H1 (cell line): Measurements from ENCODE around the gene ELMO1. TPM values are rescaled to one million over a fixed set of nuclear protein-coding genes. Genes with fewer than 3 reads are reported as not detected.

Experiments
- ASH2L ChIP-seq: fragments of 200-600, 300-600 bp; sonication (generic); IDR thresholded peaks from one replicate; pipeline ENCODE4 v1.7.1; 2017; ENCODE audit warnings: low read length
- BCL11A ChIP-seq, 2 experiments: IDR thresholded peaks; one replicate each; pipeline ENCODE4 v1.6.1; 2011; ENCODE audit warnings: low read depth in 2 of 2, low read length in 2 of 2, mild to moderate bottlenecking in 2 of 2
- BRCA1 ChIP-seq: IDR thresholded peaks from 2 replicates; pipeline ENCODE4 v1.6.1; 2012; ENCODE audit warnings: low read depth, low read length, improper control_type of control experiment
- CBX8 ChIP-seq: fragments of 300-800, 300-1000 bp; sonication (generic); IDR thresholded peaks from 2 replicates; pipeline ENCODE4 v1.7.1; 2016; ENCODE audit warnings: low read depth, low read length, borderline replicate concordance
- CREB1 ChIP-seq: IDR thresholded peaks from 2 replicates; pipeline ENCODE4 v1.6.1; 2012; ENCODE audit warnings: inconsistent platforms
- EGR1 ChIP-seq: IDR thresholded peaks from 2 replicates; pipeline ENCODE4 v1.6.1; 2011; ENCODE audit warnings: low read depth, low read length, borderline replicate concordance
- EZH2 ChIP-seq: fragments of 200-600 bp; sonication (generic); IDR thresholded peaks from 2 replicates; pipeline ENCODE4 v1.7.1; 2012; ENCODE audit warnings: low read depth, mild to moderate bottlenecking, moderate library complexity, low read length, inconsistent platforms; ENCODE audit not compliant: severe bottlenecking
- FOSL1 ChIP-seq: IDR thresholded peaks from 2 replicates; pipeline ENCODE4 v1.6.1; 2011; ENCODE audit warnings: mild to moderate bottlenecking, low read depth, low read length, moderate library complexity; ENCODE audit not compliant: insufficient read depth
- KDM4A ChIP-seq: IDR thresholded peaks from one replicate; pipeline ENCODE4 v1.7.1; 2012; ENCODE audit warnings: low read depth, mild to moderate bottlenecking, moderate library complexity, low read length, inconsistent platforms; ENCODE audit not compliant: severe bottlenecking
- MAFK ChIP-seq: IDR thresholded peaks from 2 replicates; pipeline ENCODE4 v1.6.1; 2012; ENCODE audit warnings: low read depth, mild to moderate bottlenecking, improper control_type of control experiment, low read length
- PHF8 ChIP-seq: fragments of 200-600 bp; sonication (generic); conservative IDR thresholded peaks from 2 replicates; pipeline ENCODE4 v1.7.1; 2012; ENCODE audit warnings: low read depth, mild to moderate bottlenecking, inconsistent platforms, low read length, moderate library complexity
- POLR2A ChIP-seq, 2 experiments: IDR thresholded peaks; 1 replicate in 1 of 2; 2 replicates in 1 of 2; pipeline ENCODE4 v1.6.1; 2011; ENCODE audit warnings: low read depth in 2 of 2, low read length in 2 of 2, mild to moderate bottlenecking in 2 of 2; ENCODE audit errors: control extremely low read depth in 1 of 2
- POU5F1 ChIP-seq: IDR thresholded peaks from 2 replicates; pipeline ENCODE4 v1.6.1; 2011; ENCODE audit warnings: low read depth, mild to moderate bottlenecking, low read length, moderate library complexity
- RAD21 ChIP-seq, 2 experiments: IDR thresholded peaks in 1 of 2; conservative IDR thresholded peaks in 1 of 2; 2 replicates each; pipeline ENCODE4 v1.6.1; 2011; ENCODE audit warnings: low read depth in 2 of 2, low read length in 2 of 2, improper control_type of control experiment in 1 of 2, inconsistent platforms in 1 of 2, mild to moderate bottlenecking in 1 of 2, moderate library complexity in 1 of 2
- RNF2 ChIP-seq: fragments of 200-900, 300-1000 bp; sonication (generic); IDR thresholded peaks from 2 replicates; pipeline ENCODE4 v1.7.1; 2016; ENCODE audit warnings: borderline replicate concordance, low read depth, mild to moderate bottlenecking, antibody characterized with exemption, low read length; ENCODE audit not compliant: poor library complexity, severe bottlenecking; ENCODE audit errors: missing control alignments
- SIN3A ChIP-seq, 2 experiments: IDR thresholded peaks in 1 of 2; conservative IDR thresholded peaks in 1 of 2; 2 replicates each; pipeline ENCODE4 v1.6.1; 2011 to 2012; ENCODE audit warnings: low read length in 2 of 2, improper control_type of control experiment in 1 of 2, low read depth in 1 of 2, mild to moderate bottlenecking in 1 of 2
- SIRT6 ChIP-seq: IDR thresholded peaks from one replicate; pipeline ENCODE4 v1.7.1; 2012; ENCODE audit warnings: low read length, inconsistent platforms
- SP2 ChIP-seq: IDR thresholded peaks from 2 replicates; pipeline ENCODE4 v1.6.1; 2012; ENCODE audit warnings: mild to moderate bottlenecking, low read length, inconsistent platforms
- SRF ChIP-seq: IDR thresholded peaks from 2 replicates; pipeline ENCODE4 v1.6.1; 2011; ENCODE audit warnings: mild to moderate bottlenecking, low read depth, low read length, moderate library complexity
- SUZ12 ChIP-seq: fragments of 200-600 bp; sonication (generic); IDR thresholded peaks from 2 replicates; pipeline ENCODE4 v1.6.1; 2012; ENCODE audit warnings: mild to moderate bottlenecking, inconsistent platforms, low read length, moderate library complexity, mixed read lengths
- TAF7 ChIP-seq: optimal IDR thresholded peaks from 2 replicates; pipeline ENCODE3; 2011; ENCODE audit warnings: low read depth, mild to moderate bottlenecking, inconsistent platforms, low read length, moderate library complexity, borderline replicate concordance
- polyA plus RNA-seq, 7 experiments: library from polyadenylated mRNA; depleted of rRNA in 3 of 7; stranded (reverse) in 5 of 7; unstranded in 2 of 7; fragments of >200 nt in 5 of 7; fragments of 200-250 nt in 2 of 7; gene quantifications; 1 replicate in 5 of 7; 2 replicates in 1 of 7; 4 replicates in 1 of 7; pipeline versions ENCODE4 v1.2.1 to v1.2.3, GENCODE V29; 2011 to 2013; ENCODE audit warnings: missing spikeins in 2 of 7, mixed read lengths in 2 of 7
- total RNA-seq: library from RNA; stranded (reverse); fragmentation: NEBNext Ultra II Directional; extraction: Animal tissue kit (Norgen Biotek cat#: 25700); gene quantifications from 2 replicates; pipeline ENCODE4 v1.2.1, GENCODE V29; 2021
- TF ChIP-seq, protein P1 (sequence below): IDR thresholded peaks from 2 replicates; pipeline ENCODE4 v1.6.1; 2012; ENCODE audit warnings: inconsistent platforms

ELMO1 gene
- total and polyA plus RNA-seq, 2 of the 8 experiments (the other 6 are each of a cell fraction or from before 2014, with no cell fraction given), result 18.4 to 21.0 TPM

DNA sequence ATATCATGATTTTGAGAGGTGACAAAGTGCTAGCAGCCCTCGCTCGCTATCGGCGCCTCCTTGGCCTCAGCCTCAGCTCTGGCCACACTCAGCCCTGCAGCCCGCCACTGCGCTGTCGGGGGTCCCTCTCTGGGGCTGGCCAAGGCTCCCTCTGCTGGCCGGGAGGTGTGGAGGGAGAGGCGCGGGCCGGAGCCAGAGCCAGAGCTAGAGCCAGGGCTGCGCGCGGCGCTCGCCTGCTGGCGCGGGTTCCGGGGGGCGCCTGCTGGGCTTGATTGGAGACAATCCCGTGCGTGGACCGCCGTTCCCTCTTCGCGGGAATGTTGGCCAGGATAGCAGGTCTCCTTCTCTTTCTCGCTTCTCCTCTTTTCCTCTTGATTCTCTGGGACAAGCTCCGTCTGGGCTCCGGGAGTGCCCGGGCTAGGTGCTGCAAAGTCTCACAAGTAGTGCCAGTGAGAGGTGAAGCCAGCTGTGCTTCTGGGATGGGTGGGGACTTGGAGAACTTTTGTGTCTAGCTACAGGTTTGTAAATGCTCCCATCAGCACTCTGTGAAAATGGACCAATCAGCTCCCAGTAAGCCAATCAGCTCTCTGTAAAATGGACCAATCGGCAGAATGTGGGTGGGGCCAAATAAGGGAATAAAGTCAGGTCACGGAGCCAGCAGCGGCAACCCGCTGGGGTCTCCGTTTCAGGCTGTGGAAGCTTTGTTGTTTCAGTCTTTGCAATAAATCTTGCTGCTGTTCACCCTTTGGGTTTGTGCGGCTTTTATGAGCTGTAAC, 43.4 kb upstream of the ELMO1 start (continued):
- peak; percentile 74 to 83 for TF ChIP-seq RAD21 (IDR thresholded peaks at IDR 0.05 in 1 of 2, conservative IDR thresholded peaks at IDR 0.05 in 1 of 2; ENCODE audit: low read depth in 2 of 2, low read length in 2 of 2)
- no peak for TF ChIP-seq FOSL1
- TF ChIP-seq CBX8, result no peak
- no peak for TF ChIP-seq POU5F1
- TF ChIP-seq EGR1, result no peak
- TF ChIP-seq EZH2, result no peak
- no peak for TF ChIP-seq KDM4A
- TF ChIP-seq, protein P1, sequence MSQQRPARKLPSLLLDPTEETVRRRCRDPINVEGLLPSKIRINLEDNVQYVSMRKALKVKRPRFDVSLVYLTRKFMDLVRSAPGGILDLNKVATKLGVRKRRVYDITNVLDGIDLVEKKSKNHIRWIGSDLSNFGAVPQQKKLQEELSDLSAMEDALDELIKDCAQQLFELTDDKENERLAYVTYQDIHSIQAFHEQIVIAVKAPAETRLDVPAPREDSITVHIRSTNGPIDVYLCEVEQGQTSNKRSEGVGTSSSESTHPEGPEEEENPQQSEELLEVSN, result 0 out of 2 replicates have a peak, but pooled peaks have one; percentile 14
- no peak for TF ChIP-seq SUZ12
- no peak for TF ChIP-seq RNF2
- TF ChIP-seq BRCA1, result no peak
- TF ChIP-seq MAFK, result no peak
- no peak for TF ChIP-seq SIN3A (conservative IDR thresholded peaks at IDR 0.05 in 1 of 2, IDR thresholded peaks at IDR 0.05 in 1 of 2; ENCODE audit: low read depth in 1 of 2, low read length in 2 of 2)
- peak; percentile 46 for TF ChIP-seq ASH2L
- TF ChIP-seq SIRT6, result no peak
- TF ChIP-seq PHF8, result 0 out of 2 replicates have a peak, but pooled peaks have one; percentile 35
- TF ChIP-seq TAF7, result peak; percentile 4
- no peak for TF ChIP-seq CREB1
- no peak for TF ChIP-seq SP2
- no peak for TF ChIP-seq BCL11A (IDR thresholded peaks at IDR 0.05; ENCODE audit: low read depth in 2 of 2, low read length in 2 of 2)
- peak in 1 of 2 experiments; percentile 20; a peak in 2 of 3 replicates for TF ChIP-seq POLR2A (IDR thresholded peaks at IDR 0.05; ENCODE audit: control extremely low read depth in 1 of 2, low read depth in 2 of 2, low read length in 2 of 2)
- peak; percentile 33; the same call in 1 of the 2 replicates for TF ChIP-seq SRF
